CD4-positive, alpha-beta T cell treated with Interleukin-17A for 1 hour (primary cell): Measurements from ENCODE around the gene PTGES3.

Source experiments
- DNase-seq: peaks from one replicate; pipeline ENCODE4 v3.0.0-alpha.2; 2020

The PTGES3 gene

GRCh38 chr12:56616925-56617324 is 71.2 kb downstream of the PTGES3 start:
- DNase-seq: no peak

GRCh38 chr12:56616244-56616643 is 71.8 kb downstream of the PTGES3 start:
- DNase-seq: no peak

GRCh38 chr12:56614627-56615026 is 73.5 kb downstream of the PTGES3 start:
- DNase-seq: no peak
